Measurements from ENCODE around the gene DNMT1.

The DNMT1 gene

DNA sequence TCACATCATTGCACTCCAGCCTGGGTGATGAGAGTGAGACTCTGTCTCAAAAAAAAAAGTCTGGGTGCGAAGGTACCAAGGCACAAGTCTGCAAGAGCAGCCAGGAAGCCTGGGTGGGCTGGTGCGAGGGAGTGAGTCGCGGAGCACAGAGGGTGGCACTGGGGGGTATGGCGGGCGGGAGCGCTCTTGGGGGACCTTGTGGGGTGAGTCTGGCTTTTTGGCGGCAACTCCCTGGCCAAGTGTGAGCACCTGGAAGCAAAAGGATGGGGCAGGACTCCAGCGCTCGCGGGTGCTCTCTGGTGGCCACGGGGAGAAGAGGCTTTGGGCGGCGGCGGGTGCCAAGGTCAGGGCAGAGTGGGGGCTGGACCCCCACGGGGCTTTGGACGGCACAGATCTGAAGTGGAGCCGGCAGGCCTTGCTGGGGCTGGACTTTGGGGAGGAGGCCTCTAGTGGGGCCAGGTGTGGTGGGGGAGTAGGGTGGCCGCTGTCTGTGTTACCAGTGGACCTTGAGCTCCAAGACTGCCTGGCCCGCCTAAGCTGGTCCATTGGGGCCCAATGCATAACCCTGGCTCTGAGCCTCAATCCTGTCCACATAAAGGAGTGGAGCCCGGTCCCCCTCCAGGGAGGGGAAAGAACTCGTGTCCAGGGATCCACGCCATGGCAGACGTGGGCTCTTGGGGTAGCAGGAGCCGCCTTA is 81.7 kb downstream of the DNMT1 start:
- peak; percentile 84 to 87 for DNase-seq

DNA sequence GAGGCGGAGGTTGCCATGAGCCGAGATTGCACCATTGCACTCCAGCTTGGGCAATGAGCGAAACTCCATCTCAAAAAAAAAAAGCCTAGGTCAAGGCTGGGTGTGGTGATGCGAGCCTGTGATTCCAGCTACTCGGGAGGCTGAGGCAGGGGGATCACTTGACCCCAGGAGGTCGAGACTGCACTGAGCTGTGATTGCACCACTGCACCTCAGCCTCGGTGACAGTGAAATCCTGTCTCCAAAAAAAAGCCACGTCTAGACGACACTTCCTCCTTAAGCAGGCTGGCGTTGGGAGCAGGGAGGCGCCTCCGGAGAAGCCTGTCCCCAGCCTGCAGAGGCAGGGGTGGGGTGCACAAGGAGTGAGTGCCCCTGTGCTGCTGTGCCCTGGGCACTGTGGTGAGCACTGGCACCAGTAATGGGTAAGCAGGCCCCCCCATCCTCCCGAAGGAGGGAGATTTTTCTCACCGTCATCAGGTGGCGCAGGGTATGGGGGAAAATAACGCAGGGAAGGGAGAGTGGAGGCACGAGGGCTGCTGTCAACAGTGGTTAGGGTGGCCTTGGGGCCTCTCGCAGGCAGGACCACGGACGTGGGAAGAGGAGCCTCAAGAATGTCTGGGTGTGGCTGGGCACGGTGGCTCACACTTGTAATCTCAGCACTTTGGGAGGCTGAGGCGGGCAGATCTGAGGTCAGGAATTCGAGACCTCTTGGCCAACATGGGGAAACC is 82.6 kb downstream of the DNMT1 start:
- DNase-seq: peak; percentile 83 to 85

DNA sequence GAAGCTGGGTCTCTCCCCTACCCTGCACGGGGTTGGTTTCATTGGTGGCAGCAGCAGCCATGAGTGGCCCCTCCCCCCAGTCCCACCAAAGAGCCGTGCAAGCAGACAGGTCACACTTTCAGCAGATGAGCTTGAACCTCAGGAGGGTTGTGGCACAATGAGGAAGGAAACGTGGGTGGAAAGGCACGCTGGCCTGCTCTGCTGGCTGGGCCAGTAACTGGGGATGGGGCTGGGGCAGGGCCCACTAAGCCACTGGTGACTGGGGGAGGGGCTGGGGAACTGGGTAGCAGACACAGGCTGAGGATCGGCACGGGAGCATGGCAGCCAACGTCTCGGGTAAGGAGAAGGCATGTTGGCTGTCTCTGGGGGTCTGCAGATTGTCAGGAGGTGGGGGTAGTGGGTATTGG is 83.3 kb downstream of the DNMT1 start, which contains the start of gene P2RY11:
TSS of gene P2RY11 (plus strand) at position 289 of the 407 bp plus-strand sequence. CDS start at position 318, 29 bp downstream.
- DNase-seq: peak; percentile 74 to 80

DNA sequence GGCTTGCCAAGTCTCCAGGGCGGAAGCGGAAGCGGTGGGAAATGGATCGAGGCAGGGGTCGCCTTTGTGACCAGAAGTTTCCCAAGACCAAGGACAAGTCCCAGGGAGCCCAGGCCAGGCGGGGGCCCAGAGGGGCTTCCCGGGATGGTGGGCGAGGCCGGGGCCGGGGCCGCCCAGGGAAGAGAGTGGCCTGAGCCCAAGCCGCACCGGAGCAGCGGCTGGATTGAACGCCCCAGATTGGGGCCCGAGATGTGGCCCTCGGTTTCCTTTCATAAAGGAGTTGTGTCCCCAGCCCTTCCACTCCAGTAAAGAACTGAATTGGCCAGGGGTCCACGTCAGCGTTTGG is 83.8 kb downstream of the DNMT1 start:
- peak in 1 of 2 experiments; percentile 36 for DNase-seq

DNA sequence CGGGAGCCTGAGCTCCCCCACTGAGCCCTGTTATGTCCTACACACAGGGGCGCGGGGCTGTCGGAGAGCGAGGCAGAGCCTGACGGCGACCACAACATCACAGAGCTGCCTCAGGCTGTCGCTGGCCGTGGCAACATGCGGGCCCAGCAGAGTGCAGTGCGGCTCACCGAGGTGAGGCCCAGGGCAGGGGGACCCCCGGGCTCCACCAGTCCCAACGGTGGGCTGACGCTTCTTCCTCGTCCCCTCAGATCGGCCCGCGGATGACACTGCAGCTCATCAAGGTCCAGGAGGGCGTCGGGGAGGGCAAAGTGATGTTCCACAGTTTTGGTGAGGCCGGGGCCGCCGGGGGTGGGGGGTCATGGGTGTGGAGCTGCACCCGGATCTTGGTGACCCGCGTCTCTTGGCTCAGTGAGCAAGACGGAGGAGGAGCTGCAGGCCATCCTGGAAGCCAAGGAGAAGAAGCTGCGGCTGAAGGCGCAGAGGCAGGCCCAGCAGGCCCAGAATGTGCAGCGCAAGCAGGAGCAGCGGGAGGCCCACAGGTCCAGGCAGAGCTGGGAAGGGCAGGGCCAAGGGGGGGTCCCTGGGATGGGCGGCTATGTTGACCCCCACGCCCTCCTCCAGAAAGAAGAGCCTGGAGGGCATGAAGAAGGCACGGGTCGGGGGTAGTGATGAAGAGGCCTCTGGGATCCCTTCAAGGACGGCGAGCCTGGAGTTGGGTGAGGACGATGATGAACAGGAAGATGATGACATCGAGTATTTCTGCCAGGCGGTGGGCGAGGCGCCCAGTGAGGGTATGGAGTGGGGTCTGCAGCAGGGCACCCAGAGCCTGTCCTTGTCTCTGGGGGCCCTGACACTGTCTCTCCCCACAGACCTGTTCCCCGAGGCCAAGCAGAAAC is 84.4 kb downstream of the DNMT1 start:
- DNase-seq: peak in 1 of 2 experiments; percentile 36

DNA sequence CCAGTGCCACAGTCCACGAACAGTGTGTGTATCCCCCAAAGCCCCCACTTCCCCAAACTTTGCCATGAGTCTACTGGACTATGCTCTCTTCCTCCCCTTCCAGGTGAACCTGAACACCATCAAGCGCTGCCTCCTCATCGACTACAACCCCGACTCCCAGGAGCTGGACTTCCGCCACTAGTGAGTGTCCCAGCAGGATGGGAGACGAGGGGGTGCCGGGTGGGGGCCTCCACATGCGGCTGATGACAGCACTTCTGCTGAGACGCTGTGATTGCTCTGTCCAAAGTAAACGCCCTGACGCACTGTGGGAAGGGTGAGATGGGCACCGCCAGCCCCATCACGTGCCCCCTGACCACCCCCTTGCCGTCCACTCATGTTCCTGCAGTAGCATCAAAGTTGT is 85.2 kb downstream of the DNMT1 start:
- no peak for DNase-seq

DNA sequence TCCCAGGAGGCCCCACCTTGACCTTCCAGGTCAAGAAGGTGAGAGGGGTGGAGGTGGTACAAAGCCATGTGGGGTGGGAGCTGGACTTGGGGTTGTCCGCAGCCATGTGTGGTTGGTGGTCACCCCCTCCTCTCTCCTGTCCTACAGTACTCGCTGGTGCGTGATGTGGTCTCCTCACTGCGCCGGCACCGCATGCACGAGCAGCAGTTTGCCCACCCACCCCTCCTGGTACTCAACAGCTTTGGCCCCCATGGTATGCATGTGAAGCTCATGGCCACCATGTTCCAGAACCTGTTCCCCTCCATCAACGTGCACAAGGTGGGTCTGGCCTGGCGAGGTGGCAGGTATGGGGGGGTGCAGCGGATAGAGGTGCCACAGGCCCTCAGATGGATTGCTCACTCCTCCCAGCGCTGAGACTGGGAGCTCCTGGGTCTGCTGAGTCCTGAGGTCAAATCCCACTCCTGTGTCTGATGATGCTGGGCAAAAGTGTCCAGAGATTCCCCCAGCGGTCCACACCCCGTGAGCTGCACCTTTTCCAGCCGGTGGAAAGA is 86.9 kb downstream of the DNMT1 start:
- DNase-seq: no peak

DNA sequence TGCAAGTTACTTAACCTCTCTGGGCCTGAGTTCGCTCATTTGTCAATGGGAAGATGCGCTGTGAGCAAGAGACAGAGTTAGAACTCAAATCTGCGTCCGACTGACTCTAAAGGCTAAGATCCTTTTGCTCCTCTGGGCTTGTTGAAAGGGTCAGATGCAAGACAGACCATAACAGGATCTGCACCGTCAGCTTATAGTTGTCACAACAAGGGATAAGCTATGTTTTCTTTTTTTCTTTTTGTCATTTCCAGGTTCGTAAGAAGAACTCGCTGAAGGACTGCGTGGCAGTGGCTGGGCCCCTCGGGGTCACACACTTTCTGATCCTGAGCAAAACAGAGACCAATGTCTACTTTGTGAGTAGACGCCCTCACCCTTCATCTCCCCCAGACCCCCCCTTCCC is 87.5 kb downstream of the DNMT1 start:
- DNase-seq: no peak

DNA sequence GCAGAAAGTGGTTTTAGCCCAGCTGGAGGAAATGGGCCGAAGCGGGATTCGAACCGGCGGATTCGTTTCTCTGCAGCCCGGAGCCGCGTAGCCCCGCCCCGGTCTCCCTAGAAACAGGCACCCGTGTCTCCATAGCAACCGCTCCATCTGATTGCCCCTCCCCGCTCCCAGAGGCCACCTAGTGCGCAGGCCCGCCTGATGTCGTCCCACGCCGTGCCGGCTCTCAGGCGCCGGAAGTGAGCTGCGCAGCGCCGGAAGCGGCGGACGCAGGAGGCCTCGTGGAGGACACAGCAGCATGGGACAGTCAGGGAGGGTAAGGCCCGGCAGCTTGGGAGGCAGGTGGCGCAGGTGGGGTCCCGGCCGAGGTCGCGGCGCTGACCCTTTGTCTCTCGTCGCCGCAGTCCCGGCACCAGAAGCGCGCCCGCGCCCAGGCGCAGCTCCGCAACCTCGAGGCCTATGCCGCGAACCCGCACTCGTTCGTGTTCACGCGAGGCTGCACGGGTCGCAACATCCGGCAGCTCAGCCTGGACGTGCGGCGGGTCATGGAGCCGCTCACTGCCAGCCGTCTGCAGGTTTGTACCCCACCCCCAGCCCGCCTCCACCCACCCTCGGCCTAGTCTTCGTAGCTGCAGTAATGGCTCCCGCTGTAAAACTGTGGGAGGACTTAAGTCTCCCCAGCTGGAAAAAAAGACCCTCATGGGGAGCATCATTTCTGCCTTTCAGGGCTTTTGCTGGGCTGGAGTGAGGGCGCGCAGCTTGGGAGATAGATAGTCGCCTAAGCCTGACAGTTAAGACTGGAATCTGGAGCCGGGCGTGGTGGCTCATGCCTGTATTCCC is 88.4 kb downstream of the DNMT1 start, which contains the start of gene PPAN:
TSS of gene PPAN (plus strand) at position 263 of the 837 bp plus-strand sequence. CDS start at position 296, 33 bp downstream.
- peak; percentile 97 for DNase-seq

DNA sequence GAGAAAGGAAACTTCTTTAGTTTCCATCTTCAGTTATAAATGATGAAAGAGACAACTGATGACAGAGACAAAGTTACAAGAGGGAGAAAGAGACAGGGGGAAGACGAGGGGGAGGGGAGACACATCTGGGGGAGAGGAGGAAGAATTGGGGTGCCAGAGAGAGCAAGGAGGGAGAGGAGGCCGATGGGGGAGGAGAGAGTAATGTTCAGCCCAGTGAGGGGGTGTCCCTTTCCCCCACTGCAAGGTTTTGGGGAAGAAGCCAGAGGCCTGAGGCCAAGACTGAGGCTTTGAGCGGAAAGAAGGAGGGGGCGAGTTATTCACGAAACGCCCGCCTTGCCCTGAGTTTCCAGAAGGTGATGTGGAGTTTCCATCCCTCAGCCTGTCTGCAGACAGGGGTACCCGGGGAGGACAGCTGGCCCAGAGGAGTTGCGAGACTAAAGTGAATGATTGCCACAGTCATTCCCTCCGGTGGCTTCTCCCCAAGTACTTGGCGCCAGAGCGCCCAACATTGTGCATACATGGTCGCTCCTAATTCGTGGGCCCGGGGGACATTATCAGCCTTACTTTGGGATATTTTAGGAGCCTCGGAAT is 89.1 kb downstream of the DNMT1 start:
- peak; percentile 88 for DNase-seq

DNA sequence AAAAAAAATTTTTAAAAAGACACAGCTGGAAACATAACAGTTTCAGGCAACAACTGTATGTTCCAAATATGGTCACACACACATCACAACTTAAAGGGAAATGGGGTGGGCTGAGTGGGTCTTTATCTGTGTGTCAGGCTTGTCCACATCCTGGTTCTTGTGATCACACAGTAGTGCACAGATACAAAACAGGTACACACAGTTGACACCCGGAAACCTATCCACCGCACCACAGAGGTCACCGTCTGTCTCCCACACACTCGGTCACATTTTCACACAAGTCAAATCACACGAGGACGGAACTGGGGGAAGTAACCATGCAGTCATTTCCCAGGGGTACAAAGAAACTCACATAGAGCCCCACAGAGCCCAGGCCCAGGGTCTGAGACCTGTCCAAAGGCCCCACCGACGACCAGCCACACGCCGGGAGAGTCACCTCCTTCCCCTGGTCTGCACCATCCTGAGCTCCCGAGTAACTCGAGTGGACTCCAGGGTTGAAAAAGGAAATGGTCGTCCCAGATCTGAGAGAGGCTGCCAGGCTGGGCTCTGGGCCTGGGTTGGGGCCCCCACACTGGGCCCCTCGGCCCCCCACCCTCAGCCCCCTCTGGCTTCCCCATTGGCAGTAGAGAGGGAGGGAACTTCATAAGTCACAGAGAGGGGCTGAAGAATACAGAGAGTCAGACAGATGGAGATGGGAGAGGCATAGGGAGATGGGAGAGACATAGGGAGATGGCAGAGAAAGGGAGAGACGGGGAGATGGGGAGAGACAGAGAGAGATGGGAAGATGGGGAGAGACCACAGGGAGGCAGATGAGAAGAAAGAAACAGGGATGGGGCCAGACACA is 89.9 kb downstream of the DNMT1 start:
- peak; percentile 82 to 85 for DNase-seq

DNA sequence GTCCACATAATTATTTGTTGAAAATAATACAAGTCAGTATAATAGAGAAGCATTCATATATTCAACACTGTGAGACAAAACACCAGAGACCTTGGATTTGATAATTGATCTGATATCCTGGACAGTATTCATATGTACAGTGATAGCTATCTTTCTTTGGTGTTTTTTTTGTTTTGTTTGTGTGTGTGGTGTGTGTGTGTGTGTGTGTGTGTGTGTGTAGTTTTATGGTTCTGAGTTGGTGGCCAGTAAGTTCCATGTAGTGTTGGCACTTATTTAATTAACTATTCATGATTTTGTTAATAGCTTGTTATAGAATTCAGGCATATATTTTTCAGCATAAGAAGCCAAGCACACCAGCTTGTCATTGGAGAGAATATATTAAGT is 90.6 kb downstream of the DNMT1 start:
- no peak for DNase-seq

DNA sequence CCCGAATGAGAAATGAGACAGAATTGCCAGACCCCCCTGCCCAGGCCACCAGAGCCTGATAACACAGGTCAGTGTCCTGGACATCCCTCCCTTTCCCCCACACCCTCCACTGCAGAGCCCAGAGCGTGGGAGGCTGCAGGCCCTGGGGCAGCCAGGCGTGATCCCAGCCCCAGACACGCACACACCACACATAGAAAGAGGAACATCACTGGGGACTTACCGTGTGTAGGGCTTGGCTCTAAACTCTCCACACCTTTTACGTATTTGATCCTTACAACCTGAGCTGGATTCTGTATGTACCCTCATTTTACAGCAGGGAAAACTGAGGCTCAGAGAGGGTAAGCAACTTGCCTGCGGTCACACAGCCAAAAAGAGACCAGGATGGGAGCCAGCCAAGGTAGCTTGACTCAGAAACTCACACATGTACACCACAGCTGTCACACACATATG is 91.9 kb downstream of the DNMT1 start:
- peak in 1 of 2 experiments; percentile 42 for DNase-seq

DNA sequence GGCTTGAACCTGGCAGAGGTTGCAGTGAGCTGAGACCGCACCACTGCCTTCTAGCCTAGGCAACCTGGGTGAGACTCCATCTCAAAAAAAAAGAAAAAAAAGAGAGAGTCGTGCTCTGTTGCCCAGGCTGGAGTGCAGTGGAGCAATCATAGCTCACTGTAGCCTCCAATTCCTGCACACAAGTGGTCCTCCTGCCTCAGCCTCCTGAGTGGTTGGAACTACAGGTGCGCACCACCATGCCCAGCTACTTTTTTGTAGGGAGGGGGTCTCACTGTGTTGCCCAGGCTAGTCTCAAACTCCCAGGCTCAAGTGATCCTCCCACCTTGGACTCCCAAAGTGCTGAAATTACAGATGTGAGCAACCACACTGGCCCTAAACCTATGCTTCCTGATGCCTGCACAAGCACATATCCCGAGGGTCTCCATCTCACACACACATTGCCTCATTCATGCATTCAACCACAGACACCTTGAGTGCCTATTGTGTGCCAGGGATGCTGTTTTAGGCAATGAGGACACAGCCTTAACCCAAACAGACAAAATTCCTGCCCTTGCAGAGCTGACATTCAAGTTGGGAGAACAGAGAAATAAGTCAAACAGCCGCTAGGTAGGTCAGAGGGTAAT is 94.5 kb downstream of the DNMT1 start:
- DNase-seq: no peak

DNA sequence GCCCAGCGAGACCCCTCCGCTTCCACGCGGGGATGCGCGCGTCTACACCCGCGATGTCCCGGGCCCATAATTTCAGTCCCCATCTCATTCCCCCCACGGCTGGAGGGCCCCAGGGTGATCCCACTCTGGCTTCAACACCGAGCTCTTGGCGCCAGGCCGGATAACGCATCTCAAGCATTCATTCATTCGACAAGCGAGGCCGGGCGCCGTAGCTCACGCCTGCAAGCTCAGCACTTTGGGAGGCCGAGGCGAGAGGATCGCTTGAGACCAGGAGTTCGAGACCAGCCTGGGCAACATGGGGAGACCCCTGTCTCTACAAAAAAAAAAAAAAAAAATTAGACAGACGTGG is 98.2 kb downstream of the DNMT1 start:
- DNase-seq: no peak

DNA sequence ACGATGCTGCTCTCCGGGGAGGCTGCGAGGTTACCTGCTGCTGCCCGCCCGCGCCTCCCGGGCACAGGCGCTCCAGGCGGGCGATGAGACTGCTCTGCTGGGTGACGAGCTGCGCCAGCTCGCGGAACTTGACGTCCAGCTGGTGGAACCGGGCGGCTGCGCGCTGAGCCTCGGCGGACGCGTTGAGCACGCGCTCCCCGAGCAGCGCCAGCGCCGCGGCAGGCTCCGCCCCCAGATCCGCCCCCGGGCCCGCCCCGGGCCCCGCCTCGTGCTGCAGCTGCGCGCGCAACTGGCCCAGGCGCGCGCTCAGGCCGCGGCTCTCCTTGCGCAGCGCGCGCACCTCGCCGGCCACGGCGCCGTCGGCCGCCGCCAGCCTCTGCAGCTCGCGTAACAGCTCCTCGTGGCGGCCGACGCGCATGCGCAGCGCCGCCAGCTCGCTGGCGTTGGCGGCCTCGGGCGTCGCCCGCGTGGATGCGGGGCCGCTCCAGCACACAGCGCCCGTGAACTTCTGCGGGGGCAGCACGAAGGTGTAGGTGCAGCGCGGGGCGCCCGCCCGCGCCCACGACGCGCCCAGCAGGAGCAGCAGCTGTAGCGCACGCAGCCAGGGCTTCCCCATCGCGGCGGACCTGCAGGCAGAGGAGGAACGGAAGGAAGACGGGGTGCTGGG is 98.7 kb downstream of the DNMT1 start:
- DNase-seq: peak; percentile 91 to 94

DNA sequence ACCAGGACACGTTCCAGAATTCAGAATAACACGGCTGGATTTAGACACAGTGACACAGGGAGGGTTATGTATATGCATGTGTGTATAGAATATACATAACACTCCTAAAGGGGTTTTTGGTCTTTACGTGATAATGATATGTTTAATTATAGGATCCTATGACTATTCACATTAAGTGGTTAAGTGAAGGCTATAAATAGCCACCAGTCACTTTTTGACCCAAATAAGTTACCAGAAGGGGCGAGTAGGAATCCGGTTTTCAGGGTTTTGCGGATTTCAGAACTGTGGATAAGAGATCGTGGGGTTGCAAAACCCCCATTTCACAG is 99.2 kb downstream of the DNMT1 start:
- no peak for DNase-seq

DNA sequence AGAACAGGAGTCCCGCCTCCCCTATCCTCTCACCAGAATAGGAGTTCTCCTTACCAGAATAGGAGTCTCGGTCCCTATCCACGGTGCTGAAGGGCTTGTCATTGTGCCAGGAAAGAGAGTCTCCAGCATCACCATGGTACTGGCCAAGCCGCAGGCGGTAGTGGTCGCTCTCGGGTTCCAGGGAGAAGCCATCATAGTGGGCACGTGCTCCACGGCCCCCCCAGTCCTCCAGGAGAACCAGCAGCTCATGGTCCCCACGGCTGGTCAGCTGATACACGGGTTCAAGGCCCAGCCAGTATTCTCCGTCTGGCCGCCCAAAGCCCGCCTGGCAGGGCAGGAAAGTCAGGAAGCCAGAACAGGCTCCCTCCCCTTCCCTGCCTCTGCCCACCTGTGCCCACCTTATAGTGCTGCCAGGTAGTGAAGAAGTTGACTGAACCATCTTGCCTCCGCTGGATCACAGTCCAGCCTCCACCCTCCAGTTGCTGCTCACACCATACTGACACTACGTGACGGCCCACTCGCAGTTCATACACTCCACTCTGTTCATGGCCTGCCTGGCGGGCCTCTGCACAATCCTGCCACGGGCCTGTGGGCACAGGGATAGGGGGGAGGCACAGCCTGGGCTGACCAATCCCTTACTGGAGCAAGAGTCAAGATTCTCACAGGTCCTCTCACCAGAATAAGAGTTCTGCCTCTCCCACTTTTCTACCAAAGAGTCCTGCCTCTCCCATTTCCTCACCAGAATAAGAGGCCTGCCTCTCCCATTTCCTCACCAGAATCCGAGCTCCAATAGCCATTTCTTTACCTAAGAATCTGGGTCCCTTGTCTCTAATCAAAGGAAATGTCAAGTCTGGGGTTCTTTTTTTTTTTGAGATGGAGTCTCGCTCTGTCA is 101.2 kb downstream of the DNMT1 start:
- no peak for DNase-seq
